ENCODE results near the gene HAUS5.
A peak's percentile ranks its signal among the peaks of the same experiment; 100 is the strongest.
"Not testable (repeated sequence)": the region's sequence is repeated elsewhere in the genome, so short reads cannot be mapped to it uniquely, and the experiment has no call there.

The HAUS5 gene

DNA sequence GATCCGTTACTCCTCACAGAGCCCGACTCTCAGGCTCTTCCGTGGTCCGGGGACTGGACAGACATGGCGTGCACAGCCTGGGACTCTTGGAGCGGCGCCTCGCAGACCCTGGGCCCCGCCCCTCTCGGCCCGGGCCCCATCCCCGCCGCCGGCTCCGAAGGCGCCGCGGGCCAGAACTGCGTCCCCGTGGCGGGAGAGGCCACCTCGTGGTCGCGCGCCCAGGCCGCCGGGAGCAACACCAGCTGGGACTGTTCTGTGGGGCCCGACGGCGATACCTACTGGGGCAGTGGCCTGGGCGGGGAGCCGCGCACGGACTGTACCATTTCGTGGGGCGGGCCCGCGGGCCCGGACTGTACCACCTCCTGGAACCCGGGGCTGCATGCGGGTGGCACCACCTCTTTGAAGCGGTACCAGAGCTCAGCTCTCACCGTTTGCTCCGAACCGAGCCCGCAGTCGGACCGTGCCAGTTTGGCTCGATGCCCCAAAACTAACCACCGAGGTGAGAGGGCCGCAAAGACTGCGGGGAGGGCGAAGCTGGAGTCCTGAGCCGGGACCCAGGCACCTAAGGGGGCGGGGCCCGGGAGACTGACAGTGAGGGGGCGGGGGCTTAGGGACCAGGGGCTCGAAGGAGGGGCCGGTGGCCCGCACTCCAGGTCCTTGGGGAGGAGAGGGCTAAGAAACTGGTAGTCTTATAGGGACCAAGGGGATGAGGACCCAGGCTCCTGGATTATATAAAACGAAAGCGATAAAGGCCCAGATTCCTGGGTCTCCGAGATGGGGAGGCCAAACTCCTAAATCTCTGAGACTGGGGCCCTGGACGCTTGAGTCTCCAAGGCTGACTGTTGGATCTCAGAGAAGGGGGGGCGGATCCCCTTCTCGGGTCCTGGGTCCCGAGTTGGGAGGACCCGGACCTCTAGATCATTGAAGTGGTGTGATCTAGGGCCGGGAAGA is 31.0 kb downstream of the HAUS5 start:
- peak; percentile 54 for DNase-seq (ENCODE audit: low spot score)

DNA sequence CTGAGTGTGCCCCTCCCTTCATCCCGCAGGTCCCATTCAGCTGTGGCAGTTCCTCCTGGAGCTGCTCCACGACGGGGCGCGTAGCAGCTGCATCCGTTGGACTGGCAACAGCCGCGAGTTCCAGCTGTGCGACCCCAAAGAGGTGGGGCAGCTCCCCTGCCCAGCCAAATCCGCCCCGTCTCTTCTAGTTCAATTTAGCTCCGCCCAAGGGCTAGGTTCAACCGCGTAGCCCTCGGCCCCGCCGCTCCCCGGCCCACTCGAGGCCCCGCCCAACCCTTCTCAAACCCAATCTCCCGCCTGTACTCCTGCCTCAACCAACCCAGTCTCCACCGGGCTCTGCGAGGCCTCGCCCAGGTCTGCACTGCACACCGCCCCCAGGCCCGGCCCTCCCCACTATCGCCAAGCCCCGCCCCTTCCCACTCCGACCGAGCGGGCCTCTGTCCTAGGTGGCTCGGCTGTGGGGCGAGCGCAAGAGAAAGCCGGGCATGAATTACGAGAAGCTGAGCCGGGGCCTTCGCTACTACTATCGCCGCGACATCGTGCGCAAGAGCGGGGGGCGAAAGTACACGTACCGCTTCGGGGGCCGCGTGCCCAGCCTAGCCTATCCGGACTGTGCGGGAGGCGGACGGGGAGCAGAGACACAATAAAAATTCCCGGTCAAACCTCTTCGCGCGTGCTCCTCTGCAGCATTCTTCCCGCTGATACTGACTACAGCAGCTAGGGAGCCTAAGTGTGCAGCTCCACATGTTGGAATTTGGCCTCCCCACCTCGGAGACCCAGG is 31.9 kb downstream of the HAUS5 start:
- peak; percentile 59 for DNase-seq (ENCODE audit: low spot score)

DNA sequence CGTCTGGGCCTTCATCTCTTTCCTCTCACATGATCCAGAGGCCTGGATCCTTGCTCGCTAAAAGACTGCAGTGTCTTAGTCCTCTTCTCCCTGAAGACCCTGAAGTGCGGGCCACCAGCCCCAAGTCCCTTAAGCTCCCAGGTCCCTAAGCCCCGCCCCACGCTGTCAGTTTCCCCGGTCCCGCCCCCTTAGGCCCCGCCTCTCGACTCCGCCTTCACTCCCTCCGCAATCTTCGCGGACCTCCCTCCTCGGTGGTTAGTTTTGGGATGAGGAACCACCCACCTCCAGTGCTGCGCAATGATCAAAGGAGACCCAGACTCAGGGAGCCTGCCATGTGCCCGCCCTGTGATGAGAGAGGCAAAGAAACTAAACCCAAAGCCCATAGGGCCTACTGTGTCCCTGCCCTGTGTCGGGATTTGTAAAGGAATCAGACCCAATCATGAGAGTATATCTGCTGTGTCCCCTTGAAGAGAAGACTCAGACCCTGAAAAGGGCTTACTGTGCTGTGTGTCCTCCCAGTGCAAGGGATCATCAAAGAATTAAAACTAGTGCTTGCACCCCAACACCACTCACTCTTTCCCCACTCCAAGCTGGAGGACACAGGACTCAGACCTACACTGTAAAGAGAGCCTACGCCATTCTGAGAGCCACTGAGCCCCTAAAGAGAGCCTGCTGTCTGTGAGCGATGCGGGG is 32.6 kb downstream of the HAUS5 start:
- peak; percentile 51 for DNase-seq (ENCODE audit: low spot score)

DNA sequence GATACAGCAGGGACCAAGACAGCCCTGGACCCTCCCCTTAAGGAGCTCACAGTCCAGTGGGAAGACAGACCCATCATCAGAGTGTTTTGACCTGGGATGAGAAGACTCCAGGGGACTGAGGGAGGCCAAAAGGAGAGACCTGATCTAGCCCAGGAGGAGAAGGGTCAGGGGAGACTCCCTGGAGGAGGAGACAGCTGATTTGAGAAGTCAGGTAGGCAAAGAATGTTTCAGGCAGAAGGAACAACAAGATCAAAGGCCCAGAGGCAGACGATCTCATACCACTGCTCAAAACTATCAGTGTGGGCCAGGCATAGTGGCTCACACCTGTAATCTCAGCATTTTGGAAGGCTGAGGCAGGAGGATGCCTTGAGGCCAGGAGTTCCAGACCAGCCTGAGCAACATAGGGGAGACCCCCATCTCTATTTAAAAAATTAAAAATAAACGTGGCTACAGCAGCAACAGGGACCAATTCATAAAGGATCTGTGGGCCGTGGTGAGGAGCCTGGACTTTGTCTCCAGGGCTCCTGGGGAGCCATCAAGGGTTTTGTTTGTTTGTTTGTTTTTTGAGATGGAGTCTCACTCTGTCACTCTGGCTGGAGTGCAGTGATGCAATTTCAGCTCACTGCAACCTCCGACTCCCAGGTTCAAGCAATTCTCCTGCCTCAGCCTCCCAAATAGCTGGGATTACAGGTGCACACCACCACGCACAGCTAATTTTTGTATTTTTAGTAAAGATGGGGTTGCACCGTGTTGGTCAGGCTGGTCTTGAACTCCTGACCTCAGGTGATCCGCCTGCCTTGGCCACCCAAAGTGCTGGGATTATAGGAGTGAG is 33.4 kb downstream of the HAUS5 start:
- DNase-seq (ENCODE audit: low spot score) = no peak

DNA sequence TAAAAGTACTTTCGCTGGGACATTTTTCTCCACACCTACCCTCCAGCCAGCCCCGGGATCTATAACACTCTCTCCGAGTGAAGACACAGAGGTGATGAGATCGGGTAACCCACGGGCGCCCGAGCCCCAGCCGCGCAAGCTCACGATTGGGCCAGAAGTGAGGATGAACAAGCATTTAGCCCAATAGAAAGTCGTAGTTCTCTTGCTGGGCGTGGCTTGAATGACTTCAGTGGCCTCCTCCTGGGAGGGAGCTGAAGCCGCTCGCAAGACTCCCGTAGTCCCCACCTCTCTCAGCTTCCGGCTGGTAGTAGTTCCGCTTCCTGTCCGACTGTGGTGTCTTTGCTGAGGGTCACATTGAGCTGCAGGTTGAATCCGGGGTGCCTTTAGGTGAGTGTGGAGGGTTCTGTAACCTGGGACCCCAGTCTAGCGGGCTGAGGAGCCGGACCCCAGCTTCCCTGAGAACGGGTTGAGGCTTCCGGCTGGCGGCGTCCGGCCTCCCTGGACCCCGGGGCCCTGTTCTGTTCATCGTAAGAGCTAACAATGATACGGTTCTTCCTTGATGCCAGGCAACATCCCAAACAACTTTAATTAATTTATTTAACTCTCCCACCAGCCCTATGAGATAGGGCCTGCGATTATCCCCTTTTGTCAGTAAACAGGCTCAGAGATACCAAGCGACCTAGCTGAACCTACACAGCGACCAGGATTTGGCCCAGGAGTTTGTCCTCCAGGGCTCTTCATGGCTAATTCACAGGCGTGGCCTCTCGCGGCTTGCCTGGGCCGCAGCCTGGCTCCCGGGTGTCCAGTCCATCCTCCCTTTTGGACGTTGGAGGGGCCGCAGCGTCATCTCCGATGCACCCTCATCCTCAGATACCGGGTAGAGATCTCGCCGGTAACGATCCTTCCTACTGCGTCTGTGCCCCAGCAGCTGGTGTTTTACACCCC is 35.8 kb downstream of the HAUS5 start, which contains the start of gene COX6B1:
Gene COX6B1, plus strand, starts transcription at position 307 of the 945 bp plus-strand sequence. CDS start 2,921 bp downstream, outside the sequence.
- peak; percentile 99 for DNase-seq (ENCODE audit: low spot score)

DNA sequence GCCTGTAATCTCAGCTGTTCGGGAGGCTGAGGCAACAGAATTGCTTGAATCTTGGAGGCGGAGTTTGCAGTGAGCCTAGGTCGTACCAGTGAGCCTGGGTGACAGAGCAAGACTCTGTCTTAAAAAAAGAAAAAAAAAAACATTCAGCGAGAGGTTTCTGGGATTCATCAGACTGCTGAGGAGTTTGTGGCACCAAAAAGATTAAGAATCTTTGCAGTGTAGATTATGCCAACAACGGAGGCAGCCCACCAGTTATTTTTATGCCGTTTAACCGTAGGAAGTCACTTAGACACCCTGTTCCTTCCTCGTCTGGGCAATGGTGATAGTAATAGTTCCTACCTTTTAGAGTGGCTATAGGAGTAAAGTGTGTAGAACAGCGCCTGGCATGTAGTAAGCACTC is 38.0 kb downstream of the HAUS5 start:
- DNase-seq (ENCODE audit: low spot score) = no peak

DNA sequence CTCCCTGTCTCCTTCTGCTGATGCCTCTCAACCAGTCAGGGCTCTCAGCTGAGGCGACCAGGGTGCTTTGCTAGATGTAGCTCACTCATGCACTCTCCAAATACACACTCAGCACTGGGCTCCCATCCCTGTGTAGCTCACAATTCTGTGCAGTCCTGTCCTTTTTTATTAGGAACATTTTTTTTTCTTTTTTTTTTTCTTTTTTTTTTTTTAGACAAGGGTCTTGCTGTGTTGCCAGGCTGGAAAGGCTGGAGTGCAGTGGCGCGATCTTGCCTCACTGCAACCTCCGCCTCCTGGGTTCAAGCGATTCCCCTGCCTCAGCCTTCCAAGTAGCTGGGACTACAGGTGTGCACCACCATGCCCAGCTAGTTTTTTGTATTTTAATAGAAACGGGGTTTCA is 42.3 kb downstream of the HAUS5 start:
- DNase-seq (ENCODE audit: low spot score) = not testable (repeated sequence)

DNA sequence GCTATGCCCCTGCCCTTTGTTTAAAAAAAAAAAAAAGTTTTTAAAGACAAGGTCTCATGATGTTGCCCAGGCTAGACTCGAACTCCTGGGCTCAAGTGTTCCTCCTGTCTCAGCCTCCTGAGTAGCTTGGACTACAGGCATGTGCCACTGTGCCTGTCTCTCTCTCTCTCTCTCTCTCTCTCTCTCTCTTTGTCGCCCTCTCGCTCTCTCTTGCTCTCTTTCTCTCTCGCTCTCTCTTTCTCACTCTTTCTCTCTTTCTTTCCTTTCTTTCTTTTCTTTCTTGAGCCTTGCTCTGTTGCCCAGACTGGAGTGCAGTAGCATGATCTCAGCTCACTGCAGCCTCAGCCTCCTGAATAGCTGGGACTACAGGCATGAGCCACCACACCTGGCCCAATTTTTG is 43.1 kb downstream of the HAUS5 start:
- no peak for DNase-seq (ENCODE audit: low spot score)

DNA sequence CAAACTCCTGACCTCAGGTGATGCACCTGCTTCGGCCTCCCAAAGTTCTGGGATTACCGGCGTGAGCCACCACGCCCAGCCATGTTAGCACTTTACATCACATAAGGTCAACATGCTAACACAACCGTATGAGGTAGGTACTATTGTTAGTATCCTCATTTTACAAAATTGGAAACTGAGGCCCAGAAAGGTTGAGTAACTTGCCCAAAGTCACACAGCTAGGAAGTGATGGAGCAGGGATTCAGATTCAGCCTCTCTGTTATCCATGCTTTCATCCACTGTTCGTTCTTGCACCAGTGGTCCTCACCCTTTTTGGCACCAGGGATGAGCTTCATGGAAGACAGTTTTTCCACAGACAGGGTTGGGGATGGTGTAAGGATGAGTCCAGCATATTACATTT is 44.2 kb downstream of the HAUS5 start:
- no peak for DNase-seq (ENCODE audit: low spot score)

DNA sequence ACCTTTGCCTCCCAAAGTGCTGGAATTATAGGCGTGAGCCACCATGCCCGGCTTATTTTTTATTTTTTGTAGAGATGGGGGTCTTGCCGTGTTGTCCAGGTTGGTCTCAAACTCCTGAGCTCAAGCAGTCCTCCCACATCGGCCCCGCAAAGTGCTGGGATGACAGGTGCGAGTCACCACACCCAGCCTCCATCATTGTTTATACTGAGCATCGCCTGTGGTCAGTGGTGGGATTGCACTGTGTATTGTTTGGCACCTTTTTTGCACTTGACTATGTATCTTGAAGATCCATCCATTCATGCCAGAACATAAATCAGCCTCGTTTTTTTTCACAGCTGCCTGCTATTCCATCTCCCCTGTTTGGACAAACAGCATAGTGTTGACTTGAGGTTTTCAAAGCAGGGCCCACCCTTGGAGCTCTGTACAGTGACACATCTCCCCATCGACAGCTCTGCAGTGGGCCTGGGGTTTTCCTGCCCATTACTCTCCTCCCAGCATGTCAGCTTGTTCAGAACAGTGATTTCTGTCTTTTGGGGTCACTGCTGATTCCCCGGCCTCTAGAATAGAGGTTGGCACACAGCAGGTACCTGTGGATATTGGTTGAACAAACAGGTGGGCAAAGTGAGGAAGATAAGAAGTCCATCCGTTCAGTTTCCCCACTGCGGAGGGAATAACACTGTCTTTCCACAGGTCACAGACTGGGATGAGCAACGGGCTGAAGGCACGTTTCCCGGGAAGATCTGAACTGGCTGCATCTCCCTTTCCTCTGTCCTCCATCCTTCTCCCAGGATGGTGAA is 45.6 kb downstream of the HAUS5 start:
- DNase-seq (ENCODE audit: low spot score) = no peak

DNA sequence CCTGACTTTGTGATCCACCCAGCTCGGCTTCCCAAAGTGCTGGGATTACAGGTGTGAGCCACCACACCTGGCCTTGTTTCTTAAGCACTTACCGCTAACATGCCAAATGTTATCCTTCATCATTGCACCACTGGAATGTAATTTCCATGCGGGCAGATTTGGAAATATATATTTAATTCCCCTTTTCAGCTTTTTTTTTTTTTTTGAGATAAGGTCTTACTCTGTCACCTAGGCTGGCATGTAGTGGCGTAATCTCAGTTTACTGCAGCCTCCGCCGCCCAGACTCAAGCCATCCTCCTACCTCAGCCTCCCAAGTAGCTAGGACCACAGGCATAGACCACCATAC is 49.4 kb downstream of the HAUS5 start:
- DNase-seq (ENCODE audit: low spot score) = no peak

DNA sequence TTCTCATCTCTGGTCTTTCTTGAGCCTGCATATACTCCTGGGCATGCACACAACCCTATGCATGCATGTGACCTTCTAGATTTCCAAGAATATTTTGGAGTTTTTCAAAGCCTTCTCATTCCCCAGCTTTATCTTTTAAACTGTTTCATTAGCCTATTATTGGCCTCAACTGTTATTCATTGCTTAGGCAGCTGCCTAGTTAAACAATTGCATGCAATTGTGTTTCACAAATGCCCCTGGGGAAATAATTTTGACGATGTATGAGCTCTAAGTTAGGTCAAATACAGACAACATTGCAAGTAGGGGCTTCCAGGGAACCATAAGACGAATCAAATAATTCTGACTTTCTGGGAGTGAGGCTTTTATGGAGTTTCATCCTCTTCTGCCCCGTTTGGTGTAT is 51.4 kb downstream of the HAUS5 start:
- no peak for DNase-seq (ENCODE audit: low spot score)

DNA sequence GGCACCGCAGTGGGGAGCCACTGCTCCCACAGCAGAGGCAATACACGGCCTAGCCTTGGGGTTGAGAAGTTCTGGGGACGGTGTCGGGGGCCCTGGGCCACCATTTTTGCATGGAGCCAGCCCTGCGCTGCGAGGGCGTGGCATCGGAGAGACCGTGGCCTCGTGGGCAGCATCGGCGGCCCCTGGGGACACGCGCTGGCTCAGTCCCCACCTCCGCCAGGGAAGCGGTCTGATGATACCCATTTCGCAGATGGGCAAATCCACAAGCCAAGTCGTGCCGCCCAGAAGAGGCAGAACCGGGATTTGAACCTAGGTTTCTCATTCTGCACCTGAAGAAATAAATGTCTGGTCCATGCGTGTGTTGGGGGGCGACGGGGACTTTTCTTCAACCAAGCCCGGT is 52.6 kb downstream of the HAUS5 start:
- DNase-seq (ENCODE audit: low spot score) = no peak

DNA sequence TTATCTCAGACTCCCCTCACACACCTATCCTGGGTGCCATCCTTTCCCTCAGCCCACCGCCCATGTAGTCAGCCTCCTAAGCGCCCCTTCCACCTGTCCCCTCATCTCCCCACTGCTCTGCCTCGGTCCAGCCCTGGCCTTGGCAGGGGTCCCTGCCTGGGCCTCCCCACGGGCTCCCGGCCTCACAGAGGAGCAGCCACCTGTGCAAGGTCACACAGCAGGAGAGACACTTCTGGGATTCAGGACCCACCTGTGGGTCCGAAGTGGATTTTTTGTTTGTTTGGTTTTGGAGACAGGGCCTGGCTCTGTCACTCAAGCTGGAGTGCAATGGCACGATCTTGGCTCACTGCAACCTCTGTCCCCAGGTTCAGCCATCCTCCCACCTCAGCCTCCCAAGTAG is 53.1 kb downstream of the HAUS5 start:
- no peak for DNase-seq (ENCODE audit: low spot score)

DNA sequence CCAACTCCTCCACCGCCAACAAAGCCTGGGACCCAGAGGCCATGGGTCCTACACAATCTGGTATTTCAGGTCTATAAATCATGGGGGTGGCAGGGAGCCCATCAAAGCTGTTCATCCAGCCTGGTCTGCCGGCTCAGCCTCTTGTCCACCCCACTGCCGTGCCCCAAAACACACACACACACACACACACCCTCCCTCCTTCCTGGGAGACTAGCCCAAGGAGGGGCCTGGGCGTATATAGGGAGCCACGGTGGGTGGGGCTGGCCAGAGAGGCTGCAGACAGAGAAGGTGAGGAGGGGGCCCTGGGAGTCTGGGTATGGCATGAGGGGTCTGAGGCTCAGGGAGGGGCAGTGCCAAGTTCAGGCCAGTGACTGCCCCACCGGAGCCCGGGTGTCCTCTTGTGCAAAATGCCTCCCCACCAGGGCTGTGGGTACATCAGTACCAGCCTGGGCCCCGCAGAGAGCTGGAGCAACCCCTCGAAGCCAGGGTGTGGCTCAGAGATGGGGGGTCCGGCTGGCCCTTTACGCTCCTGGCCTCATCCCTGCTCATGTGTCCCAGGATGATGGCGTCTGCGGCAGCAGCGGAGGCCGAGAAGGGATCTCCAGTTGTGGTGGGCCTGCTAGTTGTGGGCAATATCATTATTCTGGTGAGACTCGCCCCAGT is 53.8 kb downstream of the HAUS5 start, which contains the start of gene UPK1A:
Gene UPK1A, plus strand, starts transcription at position 267 of the 663 bp plus-strand sequence. Its CDS starts 296 bp downstream, at position 563.
- no peak for DNase-seq (ENCODE audit: low spot score)

DNA sequence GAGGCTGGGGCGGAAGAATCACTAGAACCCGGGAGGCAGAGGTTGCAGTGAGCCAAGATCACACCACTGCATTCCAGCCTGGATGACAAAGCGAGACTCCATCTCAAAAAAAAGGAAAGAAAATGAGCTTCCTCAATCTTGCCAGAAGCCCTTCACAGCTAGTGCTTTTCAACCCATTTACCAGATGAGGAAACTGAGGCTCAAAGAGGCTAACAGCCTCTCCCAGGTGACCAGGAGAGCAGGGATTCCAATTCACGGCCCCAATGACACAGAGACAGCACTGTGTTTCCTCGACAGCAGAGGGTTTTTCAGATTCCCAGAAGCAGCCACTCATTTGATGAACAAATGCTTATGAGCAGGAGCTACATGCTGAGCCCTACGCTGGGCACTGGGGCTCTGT is 57.0 kb downstream of the HAUS5 start:
- no peak for DNase-seq (ENCODE audit: low spot score)

DNA sequence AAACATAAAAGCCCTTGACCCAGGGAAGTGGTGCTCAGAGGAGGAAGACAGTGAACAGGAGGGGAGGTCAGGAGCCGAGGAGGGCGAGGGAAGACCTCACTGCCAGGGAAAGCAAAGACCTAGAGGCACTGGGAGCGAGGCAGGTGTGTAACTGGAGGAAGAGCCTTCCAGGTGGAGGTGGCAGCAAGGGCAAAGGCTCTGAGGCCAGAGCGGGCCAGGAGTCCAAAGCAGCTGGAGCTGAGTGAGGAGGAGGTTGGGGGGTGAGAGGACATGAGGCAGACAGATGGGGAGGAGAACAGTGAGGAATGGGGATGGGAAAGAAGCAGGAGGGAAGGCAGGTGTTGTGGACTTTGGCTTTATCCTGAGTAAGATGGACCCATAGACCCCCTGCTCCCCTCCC is 57.4 kb downstream of the HAUS5 start:
- DNase-seq (ENCODE audit: low spot score) = no peak

DNA sequence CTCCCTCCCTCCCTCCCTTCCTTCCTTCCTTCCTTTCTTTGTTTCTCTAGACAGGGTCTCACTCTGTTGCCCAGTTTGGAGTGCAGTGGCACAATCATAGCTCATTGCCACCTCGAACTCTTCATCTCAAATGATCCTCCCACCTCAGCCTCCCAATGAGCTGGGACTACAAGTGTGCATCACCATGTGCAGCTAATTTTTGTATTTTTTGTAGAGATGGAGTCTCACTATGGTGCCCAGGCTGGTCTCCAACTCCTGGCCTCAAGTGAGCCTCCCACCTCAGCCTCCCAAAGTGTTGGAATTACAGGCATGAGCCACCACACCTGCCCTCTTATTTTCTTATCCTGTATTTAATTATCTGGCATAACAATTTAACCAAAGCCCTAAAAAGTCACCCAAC is 58.2 kb downstream of the HAUS5 start:
- DNase-seq (ENCODE audit: low spot score) = no peak

DNA sequence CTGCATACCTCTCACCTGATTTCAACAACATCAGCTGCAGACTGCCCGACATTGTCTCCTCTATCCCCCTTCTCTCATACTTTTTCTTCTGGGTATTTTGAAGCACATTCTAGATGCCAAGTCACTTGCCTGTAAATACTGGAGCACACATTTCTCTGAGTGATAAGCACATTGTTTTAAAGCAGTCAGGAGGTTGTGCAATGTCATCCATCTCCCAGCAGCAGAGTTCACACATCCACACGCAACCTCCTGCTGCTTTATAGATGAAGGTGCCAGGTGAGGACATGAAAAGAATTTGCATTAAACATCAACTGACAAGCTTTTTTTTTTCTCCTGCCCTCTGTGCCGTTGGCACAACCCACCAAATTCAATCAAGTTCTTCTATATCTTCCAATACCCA is 59.3 kb downstream of the HAUS5 start:
- DNase-seq (ENCODE audit: low spot score) = no peak

Measured in pons (tissue), 1 donor.